GM19455 (cell line): ENCODE data around the gene TBC1D14.
"Not testable (repeated sequence)": the region's sequence is repeated elsewhere in the genome, so short reads cannot be mapped to it uniquely, and the experiment has no call there.

Source experiments
- ATAC-seq: cut with Tn5 transposase; IDR thresholded peaks from one replicate; pipeline ENCODE4 v1.9.1; 2021; ENCODE audit not compliant: unreplicated experiment

The TBC1D14 gene

DNA sequence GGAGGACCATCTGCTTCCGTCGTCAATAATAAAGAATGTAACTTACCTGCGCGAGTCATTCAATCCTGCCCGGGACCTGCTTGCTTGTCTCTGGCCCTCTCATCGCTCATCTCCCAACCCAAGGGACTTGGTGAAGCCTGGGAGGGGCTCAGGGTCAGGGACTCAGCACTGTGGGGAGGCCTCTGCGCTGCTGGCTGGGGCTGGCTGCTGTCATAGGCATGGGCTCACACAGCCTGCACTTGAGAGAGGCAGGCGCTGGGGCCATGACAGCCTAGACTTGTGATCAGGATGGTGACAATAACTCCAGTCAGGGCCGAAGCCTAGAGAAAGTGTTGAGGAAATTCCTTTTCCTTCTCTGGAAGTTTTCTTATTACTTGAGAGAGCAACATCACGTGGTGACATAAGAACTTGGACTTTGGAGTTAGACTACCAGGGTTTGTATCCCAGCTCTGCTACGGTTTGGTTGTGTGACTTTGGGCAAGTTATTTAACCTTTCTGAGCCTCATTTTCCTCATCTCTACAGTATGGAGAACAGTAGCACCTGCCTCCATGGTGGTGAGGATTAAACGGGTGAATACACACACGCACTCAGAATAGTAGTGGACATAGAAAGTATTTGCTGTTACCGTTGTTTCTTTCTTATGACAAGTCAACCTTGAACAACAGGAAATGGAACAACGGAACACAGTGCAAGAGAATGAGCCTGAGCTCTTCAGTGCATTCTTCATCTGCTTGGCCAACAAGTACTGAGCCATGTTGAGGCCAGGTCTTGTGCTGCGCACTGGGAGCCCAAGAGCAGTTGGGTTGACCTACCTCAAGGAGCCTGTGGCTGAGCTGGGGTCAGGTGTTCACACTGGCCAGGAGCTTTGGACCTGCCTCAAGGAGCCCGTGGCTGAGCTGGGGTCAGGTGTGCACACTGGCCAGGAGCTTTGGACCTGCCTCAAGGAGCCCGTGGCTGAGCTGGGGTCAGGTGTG, 60.5 kb downstream of the TBC1D14 start:
- ATAC-seq = no peak

DNA sequence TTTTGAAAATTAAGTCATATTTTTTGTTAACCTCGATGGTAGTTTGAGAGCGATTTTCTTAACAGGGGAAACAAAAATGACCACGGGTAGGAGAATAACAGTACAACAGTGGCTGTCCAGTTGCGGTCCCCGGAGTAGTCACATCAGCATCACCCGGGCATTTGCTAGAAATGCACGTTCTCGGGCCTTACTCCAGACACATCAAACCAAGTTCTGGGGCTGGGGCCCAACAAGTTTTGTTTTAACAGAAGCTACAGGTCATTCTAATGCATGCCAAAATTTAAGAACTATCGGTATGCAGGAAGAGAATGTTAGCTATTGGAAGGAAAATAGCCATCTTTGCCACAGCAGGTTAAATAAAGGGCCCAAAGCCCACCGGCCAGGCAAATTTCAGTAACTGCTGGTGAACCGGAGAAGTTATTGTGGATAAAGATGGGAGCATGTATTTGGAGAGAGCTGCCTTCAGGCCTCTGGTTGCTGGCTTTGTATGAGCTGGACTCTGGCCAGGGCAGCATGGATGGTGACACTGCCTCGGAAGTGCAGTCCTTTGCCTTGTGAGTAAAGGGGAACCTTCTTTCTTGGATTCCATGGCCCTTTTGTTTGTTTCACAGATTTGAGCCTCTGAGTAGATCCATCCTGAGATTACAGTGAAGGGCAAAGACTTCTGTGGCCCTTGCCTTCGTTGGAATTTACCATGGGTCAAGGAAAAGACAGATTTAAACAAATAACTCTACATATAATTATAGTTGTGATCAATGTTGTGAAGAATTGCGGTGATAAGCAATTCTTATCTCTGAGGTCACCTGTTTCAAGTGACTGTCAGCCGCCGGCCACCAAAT, 62.1 kb downstream of the TBC1D14 start:
- ATAC-seq = no peak

- no peak for ATAC-seq
Observed at GRCh38 chr4:6972375-6972650, 62.7 kb downstream of the TBC1D14 start.

GRCh38 chr4:6972911-6973310, 63.3 kb downstream of the TBC1D14 start:
- ATAC-seq = no peak

DNA sequence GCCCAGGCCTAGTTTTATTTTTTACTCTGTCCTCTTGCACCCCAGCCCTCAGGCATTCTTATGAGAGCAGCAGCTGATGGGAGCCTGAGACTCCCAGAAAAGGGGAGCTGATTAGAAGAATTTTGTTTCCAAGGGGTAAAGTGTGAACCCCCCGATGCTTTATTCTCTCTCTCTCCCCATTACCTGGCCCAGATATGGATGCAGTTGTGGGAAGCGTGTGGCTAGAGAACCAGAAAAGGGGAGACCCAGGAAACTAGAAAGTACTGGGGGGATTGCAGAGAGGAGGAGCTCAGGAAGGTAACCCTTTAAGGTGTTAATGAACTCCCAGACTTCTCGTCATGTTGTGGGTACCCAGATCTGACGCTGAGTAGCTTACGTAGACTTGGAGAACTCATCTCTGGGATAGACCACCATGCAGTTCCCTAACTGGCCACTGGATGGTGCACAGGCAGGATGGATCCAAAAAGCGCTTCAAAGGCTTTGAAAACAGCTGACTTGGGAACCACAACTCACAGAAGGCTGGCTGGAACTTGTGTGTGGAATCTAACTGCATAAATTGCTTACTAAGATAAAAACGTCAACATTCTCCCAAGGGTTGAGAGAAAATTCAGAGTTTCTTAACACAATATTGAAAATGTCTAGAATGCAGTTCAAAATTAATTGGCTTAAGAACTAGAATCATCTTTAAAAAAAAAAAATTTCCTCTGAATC, 64.7 kb downstream of the TBC1D14 start:
- no peak for ATAC-seq

GRCh38 chr4:6977846-6978245, 68.2 kb downstream of the TBC1D14 start:
- ATAC-seq = not testable (repeated sequence)

DNA sequence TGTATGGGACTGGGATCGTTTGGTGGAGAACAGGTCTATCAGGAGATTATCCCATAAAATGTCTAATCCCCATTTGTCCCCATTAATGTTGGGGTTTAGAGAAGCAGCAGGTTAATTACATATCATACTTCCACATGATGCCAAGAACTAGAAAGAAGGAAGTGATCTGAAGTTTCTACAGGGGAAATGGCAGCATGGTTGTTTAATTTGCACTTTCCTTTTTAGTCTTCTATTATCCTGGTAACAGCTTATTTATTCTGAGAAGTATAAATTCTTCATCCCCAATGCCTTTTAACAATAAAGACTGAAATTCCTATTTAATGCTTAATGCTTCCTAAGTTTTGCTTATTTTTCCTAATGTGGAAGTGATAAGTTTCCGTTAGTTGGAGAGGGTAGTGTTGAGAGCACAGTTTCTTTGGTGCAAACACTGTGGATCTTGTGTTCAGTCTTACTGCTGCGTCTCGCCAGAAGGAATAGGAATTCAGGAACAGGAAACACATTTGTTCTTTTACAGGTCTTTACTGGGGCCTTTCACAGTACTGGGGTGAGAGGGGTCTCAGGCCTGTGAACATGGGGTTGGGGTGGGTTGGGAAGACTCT, 74.0 kb downstream of the TBC1D14 start:
- ATAC-seq = no peak

DNA sequence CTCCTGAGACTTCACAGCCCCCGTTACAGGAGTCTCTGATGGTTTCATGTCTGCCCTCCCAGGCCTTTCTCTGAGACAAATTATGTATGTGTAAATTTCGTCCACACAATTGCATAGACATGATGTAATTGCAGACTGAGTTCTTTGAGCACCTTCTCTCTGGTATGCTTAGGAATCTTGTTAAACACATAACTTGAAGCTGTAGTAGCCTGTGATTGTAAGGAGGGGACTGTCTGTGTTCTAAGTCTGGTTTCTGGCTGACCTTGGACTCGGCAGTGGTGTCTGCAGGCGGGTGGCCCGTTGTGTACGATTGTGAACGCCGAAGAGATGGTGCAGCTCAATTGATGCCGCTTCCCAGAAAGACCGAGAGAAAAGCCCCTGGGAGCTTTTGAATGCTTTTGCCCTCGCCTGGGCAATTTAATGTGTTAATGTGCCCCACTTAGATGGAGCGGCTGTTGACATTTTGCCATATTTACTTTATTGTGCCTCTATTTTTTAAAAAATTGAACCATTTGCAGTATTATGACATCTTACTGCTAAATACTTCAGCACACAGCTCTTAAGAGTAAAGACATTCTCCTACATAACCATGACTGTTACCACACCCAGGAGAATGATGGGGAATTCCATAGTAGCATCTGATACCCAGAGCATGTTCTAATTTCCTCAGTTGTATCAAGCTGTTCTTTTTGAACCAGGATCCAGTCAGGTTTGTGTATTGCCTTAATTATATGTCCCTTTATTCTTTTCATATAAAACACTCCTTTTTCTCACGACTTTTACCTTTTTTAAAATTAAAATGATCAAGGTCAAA, 75.2 kb downstream of the TBC1D14 start:
- ATAC-seq = no peak

GRCh38 chr4:6986072-6986780, 76.6 kb downstream of the TBC1D14 start:
- no peak for ATAC-seq

- peak; percentile 70 for ATAC-seq
Observed at GRCh38 chr4:6986781-6987587, 77.4 kb downstream of the TBC1D14 start.

DNA sequence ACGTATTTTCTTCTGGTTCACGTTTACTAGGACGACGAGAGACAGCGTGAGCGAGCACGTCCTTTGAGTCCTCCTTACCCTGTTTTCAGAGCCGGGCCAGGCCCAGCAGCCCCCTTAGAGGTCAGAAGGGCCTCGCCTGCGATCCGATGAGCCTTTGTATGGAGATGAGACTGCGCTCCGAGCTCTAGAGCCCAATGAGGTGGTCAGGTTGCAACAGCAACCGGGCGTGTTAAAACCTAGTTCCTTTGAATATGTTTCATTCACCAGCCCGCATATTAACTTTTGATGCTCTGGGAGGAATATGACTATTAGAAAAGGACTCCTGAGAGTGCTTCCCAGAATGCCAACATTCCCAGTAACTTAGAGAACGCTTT, 77.9 kb downstream of the TBC1D14 start:
- peak; percentile 17 for ATAC-seq

- ATAC-seq = no peak
Observed at GRCh38 chr4:6988016-6988715, 78.5 kb downstream of the TBC1D14 start.

GRCh38 chr4:6989331-6989923, 79.8 kb downstream of the TBC1D14 start:
- ATAC-seq = no peak

DNA sequence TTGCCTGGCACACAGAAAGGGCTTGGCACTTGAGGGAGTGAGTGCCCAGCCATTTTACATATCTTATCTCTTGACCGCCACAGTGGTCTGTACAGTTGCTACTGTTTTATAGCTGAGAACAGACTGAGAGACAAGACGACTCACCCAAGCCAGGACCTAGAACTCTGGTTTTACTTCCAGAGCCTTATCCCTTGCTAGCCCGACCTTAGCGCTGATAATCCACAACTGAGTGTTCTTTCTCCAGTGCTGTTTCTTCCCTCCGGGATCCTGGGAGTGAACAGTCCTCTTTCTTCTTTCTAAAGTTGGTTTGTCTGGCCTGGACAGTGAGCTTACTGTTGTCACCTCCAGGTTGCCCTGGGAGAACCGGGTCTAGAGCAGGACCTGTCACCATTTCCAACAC, 81.0 kb downstream of the TBC1D14 start:
- ATAC-seq = no peak

- no peak for ATAC-seq
Observed at GRCh38 chr4:6991249-6991648, 81.6 kb downstream of the TBC1D14 start.

GRCh38 chr4:6991771-6992557, 82.3 kb downstream of the TBC1D14 start:
- ATAC-seq = no peak
